GM18873 (cell line): ENCODE data around the gene ST14.

Source experiments
- ATAC-seq: cut with Tn5 transposase; IDR thresholded peaks from one replicate; pipeline ENCODE4 v1.9.1; 2021; ENCODE audit warnings: mild to moderate bottlenecking, moderate library complexity, moderate number of reproducible peaks; ENCODE audit not compliant: unreplicated experiment, low FRiP score

Gene ST14

DNA sequence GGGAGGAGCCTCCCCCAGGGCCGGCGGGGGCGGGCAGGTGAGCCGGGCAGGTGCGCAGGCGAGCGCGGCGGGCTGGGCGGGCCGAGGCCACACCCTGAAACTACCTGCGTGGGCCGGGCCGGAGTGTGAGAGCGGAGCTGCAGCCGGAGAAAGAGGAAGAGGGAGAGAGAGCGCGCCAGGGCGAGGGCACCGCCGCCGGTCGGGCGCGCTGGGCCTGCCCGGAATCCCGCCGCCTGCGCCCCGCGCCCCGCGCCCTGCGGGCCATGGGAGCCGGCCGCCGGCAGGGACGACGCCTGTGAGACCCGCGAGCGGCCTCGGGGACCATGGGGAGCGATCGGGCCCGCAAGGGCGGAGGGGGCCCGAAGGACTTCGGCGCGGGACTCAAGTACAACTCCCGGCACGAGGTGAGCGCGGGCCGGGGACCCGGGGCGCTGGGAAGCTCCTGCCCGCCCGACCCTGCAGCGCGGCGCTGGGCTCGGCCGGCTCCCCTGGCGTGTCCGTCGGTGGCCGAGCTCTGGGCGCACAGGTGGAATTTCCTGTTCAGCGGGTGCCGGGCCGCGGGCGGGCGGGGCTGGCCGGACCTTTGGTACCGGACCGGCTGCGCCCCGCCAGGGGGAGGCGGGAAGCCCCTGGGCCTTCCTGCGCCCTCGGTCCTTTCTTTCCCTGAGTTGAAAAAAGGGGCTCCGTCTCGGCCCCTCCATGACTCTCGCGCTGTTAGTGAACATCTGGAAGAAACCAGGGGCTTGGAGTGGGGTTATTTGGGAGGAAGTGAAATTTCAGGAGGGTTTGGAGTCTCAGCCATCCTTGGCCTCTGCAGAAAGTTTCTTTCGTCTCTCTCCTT is at the start of gene ST14:
Gene ST14, plus strand, starts transcription at position 126 of the 841 bp plus-strand sequence. Its CDS starts 198 bp downstream, at position 324.
- no peak for ATAC-seq

DNA sequence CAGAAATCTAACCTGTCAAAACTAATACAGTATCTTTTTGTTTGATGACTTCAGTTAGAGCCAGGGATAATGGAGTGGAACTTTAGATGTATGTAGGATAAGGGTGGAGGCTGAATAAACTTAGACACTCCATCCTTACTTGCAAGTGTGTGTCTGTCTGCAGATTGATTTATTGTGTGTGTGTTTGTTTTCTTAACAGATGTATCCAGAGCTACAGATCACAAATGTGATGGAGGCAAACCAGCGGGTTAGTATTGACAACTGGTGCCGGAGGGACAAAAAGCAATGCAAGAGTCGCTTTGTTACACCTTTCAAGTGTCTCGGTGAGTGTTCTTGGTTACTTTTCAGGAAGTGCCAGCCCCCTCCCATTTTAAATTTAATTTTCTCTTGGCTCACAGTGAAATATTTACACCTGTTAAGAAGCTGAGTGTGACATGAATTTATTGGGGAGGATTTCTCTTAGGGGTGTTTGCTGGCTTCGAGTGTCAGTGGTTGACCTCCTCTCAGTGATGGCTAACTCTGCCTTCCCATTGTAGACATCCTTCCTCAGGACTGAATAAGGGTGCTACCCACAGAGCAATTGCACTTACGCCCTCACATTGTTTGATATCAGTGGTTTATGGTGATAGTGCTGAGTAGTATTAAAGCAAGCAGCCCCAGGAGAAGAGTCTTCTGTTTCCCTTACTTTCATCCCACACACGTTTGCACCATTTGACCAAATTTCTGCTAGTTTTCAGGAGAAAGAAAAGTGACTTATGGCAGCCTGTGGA is 49.1 kb upstream of the ST14 start:
- no peak for ATAC-seq

- no peak for ATAC-seq
These were observed 47.3 kb upstream of the ST14 start for GRCh38 chr11:130112071-130112830.

GRCh38 chr11:130114281-130114680 is 45.3 kb upstream of the ST14 start:
- ATAC-seq, result no peak

- no peak for ATAC-seq
These were observed 44.9 kb upstream of the ST14 start for GRCh38 chr11:130114726-130115125.

DNA sequence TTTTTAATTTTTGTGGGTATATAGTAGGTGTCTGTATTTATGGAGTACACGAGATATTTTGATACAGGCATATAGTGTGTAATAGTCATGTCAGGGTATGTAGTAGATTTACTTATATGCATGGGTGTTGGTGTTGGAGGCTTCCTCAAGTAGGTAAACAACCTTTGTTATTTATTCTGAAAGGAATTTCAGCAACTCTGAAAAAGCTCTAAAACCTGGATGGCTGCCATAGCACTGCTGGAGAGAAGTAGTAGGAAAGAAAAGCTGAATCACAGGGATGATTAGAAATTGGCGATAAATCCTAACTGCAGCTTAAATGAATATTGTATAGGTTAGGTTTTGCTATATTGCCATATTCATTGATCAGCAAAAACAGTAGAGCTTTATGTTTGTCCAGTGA is 44.4 kb upstream of the ST14 start:
- ATAC-seq, result no peak

- peak; percentile 80 for ATAC-seq
These were observed 41.4 kb upstream of the ST14 start for GRCh38 chr11:130118165-130118564.

DNA sequence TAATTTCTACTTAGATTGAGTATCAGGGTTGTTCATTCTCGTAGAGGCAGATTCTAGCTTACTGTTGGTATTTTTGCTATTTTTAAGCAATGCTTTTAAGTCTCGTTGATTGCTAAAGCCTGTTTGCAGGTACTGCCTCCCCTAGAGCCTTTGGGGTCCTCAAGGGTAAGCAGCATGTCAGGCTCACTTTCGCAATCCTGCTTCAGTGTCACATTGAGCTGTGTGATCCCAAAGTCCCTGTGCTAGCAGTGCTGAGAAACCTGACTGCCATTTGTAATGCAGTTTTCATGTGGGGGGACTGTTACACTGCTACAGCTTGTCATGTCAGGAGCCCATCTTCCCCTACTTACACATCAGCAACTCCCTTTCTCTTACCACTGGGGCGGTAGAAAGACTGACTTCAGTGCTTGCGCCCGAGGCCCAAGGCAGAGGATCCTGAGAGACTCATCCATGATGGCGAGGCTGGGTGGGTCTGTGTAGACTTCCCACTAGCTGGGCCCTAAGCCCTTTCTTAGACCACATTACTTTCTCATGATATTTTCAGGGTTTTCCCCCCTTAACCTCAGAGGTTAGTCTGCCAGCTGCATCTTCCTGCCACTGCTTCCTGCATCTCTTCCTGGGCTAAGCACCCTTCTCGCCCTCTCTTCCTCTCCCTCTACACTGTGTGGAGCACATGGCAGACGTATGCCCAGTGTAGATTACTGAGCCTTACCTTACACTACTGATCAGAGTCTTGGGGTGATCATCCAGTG is 40.8 kb upstream of the ST14 start:
- ATAC-seq, result peak; percentile 67

DNA sequence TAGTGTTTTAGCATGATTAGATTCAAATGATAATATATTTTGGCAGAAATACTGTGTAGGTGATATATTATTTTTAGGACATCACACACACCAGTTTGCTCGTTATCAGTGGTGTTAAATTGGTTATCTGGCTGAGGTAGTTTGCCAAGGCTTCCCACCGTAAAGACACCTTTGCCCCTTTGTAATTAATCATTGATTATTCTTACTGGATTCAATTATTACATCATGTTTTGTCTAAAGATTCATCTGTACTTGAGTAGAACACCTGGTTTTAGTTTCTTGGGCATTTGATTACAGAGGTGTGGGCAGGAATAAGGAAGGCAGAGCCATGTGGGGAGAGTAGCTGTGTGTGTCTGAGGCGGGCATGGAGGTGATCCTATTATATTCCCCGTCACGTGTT is 39.5 kb upstream of the ST14 start:
- no peak for ATAC-seq

DNA sequence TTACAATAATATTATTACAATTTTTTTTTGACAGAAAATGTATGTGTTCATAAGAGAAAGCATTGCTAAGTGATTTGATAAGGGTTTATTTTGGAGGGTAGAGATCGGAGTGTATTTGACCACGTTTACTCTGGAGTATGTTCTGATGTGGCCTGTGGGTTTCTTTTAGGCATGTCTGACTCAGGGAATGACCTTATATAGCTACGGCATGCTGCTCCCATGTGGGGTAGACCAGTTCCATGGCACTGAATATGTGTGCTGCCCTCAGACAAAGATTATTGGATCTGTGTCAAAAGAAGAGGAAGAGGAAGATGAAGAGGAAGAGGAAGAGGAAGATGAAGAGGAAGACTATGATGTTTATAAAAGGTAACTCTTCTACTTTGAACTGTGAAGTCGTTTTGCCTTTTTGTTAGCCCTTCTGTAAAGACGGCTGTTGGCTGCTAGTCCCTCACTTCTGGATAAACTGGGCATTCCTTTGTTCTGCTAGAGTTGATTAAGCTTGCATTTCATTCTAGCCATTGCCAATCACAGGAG is 38.1 kb upstream of the ST14 start:
- ATAC-seq, result no peak

DNA sequence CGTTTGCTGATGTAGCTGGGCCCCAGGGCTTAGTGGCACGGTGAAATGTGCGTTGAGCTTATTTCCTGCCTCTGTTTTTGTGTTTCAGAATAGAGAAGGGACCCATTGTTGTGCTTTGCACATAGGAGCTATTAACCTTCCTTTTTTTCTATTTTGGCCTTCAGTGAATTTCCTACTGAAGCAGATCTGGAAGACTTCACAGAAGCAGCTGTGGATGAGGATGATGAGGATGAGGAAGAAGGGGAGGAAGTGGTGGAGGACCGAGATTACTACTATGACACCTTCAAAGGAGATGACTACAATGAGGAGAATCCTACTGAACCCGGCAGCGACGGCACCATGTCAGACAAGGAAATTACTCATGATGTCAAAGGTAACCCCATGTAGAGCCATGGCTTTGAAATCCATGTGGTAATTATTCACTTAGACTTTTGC is 37.4 kb upstream of the ST14 start:
- ATAC-seq, result no peak

- ATAC-seq, result no peak
These were observed 36.1 kb upstream of the ST14 start for GRCh38 chr11:130123414-130124040.

DNA sequence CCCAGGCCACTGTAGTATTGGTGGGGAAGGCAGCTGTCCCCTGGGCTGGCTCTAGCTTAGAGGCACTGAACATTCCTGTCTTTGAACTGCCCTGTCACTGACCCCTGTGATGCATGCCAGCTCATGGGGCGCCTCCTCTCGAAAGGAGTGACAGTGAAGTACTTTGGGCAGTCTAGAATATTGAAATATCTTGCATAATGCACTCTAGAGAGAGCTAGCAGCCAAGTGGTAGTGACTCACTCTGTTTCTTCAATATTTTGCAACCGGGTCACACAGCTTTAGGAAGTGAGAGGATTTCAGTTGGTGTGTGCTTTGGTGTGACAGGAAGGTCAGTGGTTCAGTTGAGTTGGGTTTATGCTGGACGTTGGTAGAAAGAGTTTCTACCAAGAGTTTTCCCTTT is 35.5 kb upstream of the ST14 start:
- no peak for ATAC-seq

GRCh38 chr11:130125638-130126037 is 33.9 kb upstream of the ST14 start:
- no peak for ATAC-seq

GRCh38 chr11:130126516-130126915 is 33.1 kb upstream of the ST14 start:
- ATAC-seq, result no peak

GRCh38 chr11:130127509-130127908 is 32.1 kb upstream of the ST14 start:
- ATAC-seq, result no peak

- no peak for ATAC-seq
These were observed 31.0 kb upstream of the ST14 start for GRCh38 chr11:130128626-130129025.

- ATAC-seq, result no peak
These were observed 29.7 kb upstream of the ST14 start for GRCh38 chr11:130129922-130130321.
